ENCODE results near the gene S100Z.
"Not testable (repeated sequence)": the region's sequence is repeated elsewhere in the genome, so short reads cannot be mapped to it uniquely, and the experiment has no call there.

The S100Z gene

DNA sequence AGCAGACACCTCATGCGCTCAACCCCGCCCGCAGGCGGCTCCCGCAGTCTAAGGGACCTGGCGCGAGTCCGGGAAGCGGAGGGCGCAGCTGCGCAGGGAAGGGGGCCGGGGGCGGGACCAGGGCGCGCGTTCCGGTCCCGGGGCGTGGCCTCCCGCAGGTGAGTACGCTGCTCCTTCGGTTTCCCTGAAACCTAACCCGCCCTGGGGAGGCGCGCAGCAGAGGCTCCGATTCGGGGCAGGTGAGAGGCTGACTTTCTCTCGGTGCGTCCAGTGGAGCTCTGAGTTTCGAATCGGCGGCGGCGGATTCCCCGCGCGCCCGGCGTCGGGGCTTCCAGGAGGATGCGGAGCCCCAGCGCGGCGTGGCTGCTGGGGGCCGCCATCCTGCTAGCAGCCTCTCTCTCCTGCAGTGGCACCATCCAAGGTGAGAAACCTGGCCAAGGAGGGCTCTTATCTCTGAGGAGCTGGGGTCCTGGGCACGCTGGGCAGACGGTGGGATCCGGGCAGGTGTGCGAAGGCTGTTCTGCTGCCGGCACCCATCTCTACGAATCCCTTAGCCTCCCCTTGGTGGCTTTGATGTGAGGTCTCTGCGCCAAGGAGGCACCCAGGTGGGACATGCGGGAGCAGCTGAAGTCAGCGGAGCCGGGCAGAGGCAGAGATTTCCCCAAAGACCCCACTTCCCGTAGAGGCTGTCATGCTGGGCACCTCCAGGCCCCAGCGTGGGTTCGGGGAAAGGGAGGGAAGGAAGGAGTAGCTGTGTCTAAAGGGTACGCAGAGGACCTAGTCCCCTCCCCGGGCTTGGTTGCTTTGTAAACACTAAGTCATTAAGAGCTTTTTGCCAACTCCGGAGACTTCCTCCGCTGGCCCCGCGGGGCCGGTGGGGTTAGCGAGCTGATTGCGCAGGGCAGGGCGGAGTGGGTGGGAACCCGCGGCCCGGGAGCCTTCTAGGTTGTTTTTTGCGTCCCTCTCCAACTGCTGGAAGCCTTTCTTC lies 30.7 kb upstream of the S100Z start, which contains the start of gene F2RL1:
TSS of gene F2RL1 (plus strand) at position 187 of the 988 bp plus-strand sequence. CDS start at position 340, 153 bp downstream.
- ATAC-seq, result peak; percentile 49
- Mint-ChIP-seq H3K36me3 (no peaks in the 10 kb centered on the region), H3K4me1 (peaks cover 18% of the 10 kb centered on the region), H3K4me3 (peak within 1 kb of the TSS; percentile 76), H3K27ac (no peak within 1 kb of the TSS), H3K27me3 (peaks cover 56% of the 10 kb centered on the region), H3K9me3 (no peaks in the 10 kb centered on the region)

DNA sequence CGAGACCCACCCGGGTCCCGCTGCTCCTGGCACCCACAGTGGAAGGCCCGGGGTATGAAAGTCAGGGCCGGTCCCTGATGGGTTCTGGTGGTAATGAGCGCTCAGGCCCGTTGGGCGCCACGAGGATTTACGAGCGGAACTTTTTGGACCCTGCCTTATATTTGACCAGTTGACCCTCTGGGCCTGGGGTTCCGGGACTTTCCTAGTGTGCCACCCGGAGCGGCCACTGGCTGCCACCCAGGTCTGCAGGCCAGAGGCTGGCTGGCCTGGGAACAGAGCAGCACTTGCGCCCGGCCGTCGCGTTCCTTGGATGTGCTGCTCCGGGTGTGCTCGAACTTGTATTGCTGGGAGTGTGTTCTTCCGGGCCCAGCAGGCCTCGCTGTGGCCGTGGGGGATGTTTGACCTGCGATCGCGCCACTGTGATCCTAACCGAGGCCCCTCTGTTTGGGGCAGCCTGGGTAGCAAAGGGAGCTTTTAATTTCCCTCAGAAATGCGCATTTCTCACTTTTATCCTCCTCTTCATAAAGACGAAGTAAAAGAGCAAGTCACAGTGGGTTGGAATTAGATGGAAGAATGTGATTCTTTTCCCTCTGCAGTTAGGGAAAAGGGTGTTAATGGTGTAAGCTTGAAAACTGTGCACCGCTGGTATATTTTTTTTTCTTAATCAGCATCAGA lies 29.8 kb upstream of the S100Z start:
- Mint-ChIP-seq H3K4me1 (peaks cover 18% of the 10 kb centered on the region), H3K36me3 (no peaks in the 10 kb centered on the region), H3K27me3 (peaks cover 56% of the 10 kb centered on the region), H3K4me3 (peak overlapping the region; percentile 76), H3K9me3 (no peaks in the 10 kb centered on the region), H3K27ac (no peak overlapping the region)
- peak; percentile 24 for ATAC-seq

DNA sequence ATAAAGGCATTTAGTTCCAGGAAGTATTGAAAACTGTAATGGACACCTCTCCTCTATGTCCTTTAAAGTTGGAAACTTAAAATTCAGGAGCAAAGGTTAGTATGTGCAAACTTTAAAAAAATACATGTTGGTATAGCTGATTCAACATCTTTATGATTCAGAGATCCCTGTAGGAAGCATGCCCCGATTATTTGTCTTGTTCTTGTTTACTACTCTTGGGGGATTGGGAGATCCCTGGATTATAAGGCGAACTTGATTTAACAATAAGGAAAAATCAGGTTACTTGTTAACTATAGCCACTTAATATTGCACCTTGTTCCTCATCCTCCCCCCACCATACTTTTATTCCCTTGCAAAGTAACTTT lies 29.3 kb upstream of the S100Z start:
- H3K4me1 Mint-ChIP-seq, result peaks cover 18% of the 10 kb centered on the region
- no peaks in the 10 kb centered on the region for H3K9me3 Mint-ChIP-seq
- ATAC-seq, result no peak
- H3K4me3 Mint-ChIP-seq, result no peak overlapping the region
- H3K27ac Mint-ChIP-seq, result no peak overlapping the region
- H3K27me3 Mint-ChIP-seq, result peaks cover 55% of the 10 kb centered on the region
- no peaks in the 10 kb centered on the region for H3K36me3 Mint-ChIP-seq

DNA sequence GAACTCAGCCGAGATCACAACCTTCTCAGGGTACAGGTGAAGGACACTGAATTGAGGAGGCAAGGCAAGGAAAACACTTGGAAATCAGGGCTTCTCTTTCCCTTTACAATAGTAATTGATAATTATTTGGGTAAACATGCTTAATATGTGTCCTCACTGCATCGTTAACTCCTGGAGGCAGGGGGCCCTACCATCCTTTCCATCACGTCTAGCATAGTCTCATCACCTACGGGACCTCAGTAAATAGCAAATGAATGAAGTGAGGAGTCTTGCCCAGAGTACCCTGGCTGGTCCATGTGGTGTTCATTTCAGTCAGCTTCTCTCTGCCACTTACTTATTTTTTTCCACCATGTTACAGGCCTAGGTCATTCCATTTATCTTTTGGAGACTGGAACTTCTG lies 28.7 kb upstream of the S100Z start:
- no peak overlapping the region for H3K27ac Mint-ChIP-seq
- no peak for ATAC-seq
- peaks cover 48% of the 10 kb centered on the region for H3K27me3 Mint-ChIP-seq
- H3K9me3 Mint-ChIP-seq, result no peaks in the 10 kb centered on the region
- H3K36me3 Mint-ChIP-seq, result no peaks in the 10 kb centered on the region
- no peak overlapping the region for H3K4me3 Mint-ChIP-seq
- H3K4me1 Mint-ChIP-seq, result peaks cover 18% of the 10 kb centered on the region

DNA sequence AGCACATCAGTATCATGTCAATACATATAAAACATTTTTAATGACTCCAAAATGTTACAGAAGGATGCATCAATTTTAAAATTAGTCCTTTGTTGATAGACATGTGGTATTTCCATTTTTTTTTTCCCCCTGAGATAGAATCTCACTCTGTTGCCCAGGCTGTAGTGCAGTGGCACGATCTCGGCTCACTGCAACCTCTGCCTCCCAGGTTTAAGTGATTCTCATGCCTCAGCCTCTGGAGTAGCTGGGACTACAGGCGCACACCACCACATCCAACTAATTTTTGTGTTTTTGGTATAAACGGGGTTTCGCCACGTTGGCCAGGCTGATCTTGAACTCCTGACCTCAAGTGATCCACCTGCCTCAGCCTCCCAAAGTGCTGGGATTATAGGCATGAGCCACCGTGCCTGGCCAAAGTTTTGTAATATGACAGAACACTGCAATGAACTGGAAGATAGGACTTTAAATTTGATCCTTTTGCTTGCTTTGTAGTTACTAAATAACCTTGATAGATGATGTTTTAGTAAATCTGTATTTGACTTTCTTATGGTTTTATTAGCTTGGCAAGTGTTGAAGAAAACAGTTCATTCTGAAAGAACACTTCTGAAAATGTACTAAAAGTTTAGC lies 27.6 kb upstream of the S100Z start:
- H3K4me3 Mint-ChIP-seq, ATAC-seq, H3K9me3 Mint-ChIP-seq, H3K27ac Mint-ChIP-seq, H3K36me3 Mint-ChIP-seq: not testable (repeated sequence)
- Mint-ChIP-seq H3K27me3 (peaks cover 48% of the 10 kb centered on the region), H3K4me1 (peaks cover 18% of the 10 kb centered on the region)

DNA sequence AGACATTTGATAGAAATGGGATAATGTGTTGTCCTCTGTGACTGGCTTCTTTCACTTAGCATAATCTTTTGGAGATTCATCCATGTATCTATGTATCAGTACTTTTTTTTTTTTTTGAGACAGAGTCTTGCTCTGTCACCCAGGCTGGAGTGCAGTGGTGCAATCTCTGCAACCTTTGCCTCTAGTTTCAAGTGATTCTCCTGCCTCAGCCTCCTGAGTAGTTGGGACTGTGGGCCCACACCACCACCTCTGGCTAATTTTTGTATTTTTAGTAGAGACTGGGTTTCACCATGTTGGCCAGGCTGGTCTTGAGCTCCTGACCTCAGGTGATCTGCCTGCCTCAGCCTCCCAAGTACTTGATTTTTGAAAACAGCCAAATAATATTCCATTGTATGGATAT lies 23.4 kb upstream of the S100Z start:
- H3K4me1 Mint-ChIP-seq, H3K4me3 Mint-ChIP-seq, ATAC-seq, H3K27me3 Mint-ChIP-seq, H3K9me3 Mint-ChIP-seq, H3K27ac Mint-ChIP-seq, H3K36me3 Mint-ChIP-seq: not testable (repeated sequence)

DNA sequence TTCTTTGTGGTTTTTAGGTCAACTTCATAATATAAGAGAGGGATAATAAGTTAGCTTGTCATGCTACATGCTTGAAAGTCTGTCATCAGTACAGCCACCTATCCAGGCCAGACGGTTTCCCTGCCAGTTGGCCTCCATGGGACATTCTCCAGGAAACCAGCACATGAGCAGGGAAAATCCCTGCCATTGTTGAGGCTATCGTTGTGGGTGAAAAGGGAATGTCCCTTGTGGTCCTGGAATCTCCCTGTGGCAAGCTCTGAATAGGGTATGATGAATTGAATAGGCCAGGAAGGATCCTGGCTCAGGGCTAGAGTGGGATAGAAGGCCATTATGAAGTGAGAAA lies 18.7 kb upstream of the S100Z start:
- Mint-ChIP-seq H3K4me3 (no peak overlapping the region), H3K4me1 (no peaks in the 10 kb centered on the region), H3K36me3 (no peaks in the 10 kb centered on the region), H3K27me3 (no peaks in the 10 kb centered on the region), H3K9me3 (no peaks in the 10 kb centered on the region), H3K27ac (no peak overlapping the region)
- ATAC-seq, result no peak

DNA sequence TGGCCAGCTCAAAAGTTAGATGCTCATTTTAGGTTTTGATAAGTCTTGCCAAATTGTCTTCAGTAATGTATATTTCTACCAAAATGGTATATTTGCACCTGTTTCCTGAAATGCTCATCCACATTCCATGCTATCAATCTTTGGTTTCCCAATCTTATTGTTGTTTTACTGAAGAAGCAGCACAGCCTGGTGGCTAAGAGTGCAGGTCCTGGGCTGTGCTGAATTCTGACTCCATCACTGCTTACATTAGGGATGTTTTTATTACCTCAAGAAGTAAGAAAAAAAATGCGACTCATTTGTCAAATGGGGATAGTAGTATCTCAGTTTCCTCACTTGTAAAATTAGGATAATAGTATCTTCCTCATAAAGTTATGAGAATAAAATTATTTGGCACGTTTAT lies 13.6 kb upstream of the S100Z start:
- Mint-ChIP-seq H3K27me3 (no peaks in the 10 kb centered on the region), H3K36me3 (no peaks in the 10 kb centered on the region), H3K27ac (no peak overlapping the region), H3K4me3 (no peak overlapping the region), H3K4me1 (no peaks in the 10 kb centered on the region), H3K9me3 (no peaks in the 10 kb centered on the region)
- ATAC-seq, result no peak

DNA sequence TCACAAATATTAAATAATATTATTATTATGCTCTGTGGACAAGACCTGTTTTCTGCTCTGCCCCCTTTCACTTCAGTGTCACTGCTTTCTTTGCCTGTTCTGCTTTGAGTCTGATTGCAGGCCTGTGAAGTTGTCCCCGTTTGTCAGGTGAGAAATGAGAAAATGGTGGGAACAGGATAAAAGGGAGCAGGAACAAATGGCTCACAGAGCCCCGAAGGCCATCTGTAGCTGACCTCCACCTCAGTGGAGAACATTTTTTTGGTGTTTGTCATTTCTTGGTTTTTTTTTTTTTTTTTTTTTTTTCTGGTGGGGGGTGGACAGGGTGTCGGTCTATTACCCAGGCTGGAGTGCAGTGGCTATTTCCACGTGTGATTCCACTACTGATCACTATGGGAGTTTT lies 13.2 kb upstream of the S100Z start:
- Mint-ChIP-seq H3K36me3 (no peaks in the 10 kb centered on the region), H3K4me3 (no peak overlapping the region), H3K9me3 (no peaks in the 10 kb centered on the region), H3K27ac (no peak overlapping the region), H3K4me1 (no peaks in the 10 kb centered on the region), H3K27me3 (peaks cover under 1% of the 10 kb centered on the region)
- no peak for ATAC-seq

DNA sequence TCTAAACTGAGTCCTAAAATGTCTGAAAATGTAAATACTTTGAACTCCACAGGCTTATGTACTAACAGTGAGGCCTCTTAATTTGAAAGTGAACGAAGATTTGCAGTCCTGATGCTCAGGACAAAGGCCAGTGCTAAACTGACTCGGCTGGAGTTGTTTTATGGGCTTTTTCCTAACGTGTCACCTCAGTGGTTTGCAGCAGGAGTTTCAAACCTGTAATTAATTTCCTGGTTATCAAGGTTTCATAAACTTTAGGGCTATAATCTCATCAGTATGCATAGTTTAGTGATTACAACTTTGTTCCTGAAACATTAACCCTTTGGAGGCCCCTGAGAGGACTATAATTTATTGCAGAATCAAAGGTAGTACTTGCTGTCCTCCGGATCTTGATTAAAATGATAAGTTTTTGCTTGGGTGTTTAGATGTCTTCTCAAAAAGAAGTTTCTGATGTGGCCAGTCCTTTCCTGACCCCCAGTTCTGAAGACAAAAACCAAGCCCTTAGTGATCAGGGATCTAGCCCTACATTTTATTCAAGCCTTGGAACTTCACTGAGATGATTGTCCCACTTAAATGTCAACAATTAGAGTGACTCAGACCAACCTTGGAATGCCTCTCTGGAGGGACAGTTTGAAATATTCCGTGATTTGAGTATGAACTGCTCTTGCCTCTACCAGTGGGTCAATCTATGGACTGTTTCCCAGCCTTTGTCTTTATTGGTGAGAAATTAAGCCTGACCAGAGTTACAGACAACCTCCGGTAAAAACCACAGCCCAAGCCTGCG lies 11.1 kb upstream of the S100Z start:
- ATAC-seq, result no peak
- no peaks in the 10 kb centered on the region for H3K36me3 Mint-ChIP-seq
- no peak overlapping the region for H3K27ac Mint-ChIP-seq
- peaks cover 2% of the 10 kb centered on the region for H3K9me3 Mint-ChIP-seq
- H3K4me1 Mint-ChIP-seq, result no peaks in the 10 kb centered on the region
- no peak overlapping the region for H3K4me3 Mint-ChIP-seq
- H3K27me3 Mint-ChIP-seq, result peaks cover 17% of the 10 kb centered on the region

DNA sequence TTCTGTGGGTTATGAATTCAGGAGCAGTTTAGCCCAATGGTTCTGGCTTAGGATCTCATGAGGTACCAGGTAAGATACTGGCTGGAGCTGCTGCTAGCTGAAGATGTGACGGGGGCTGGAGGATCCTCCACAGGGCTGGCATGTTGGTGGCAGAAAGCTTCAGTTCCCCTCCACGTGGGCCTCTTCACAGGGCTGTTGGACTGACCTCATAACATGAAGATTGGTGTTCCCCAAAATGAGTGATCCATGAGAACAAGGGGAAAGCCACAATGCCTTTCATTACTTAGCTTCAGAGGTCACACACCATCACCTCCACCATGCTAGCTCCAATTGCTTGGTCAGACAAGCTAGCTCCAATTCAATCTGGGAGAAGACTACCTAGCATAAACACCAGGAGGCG lies 8.5 kb upstream of the S100Z start:
- Mint-ChIP-seq H3K36me3 (no peaks in the 10 kb centered on the region), H3K27me3 (peaks cover 17% of the 10 kb centered on the region), H3K9me3 (peaks cover 2% of the 10 kb centered on the region), H3K4me1 (no peaks in the 10 kb centered on the region), H3K27ac (no peak overlapping the region), H3K4me3 (no peak overlapping the region)
- no peak for ATAC-seq

DNA sequence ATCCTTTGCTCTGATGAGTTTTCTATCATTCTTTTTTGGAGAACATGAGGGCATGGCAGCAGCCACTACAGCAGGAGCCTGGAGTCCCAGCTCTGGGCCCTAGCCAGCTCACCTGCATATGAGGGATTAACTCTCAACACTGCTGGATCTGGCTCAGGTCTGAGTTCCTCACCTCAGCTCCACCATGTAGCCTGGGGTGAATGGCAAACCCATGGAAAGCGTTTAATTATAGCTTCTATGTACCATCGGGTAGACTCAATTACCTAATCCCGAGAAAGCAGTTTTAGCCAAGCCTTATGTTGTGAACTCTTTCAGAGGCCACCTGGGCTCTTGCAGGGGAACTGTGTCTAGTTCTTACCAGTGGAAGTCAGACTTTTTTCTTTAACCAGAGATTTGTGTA lies 3.9 kb upstream of the S100Z start:
- no peak for ATAC-seq
- no peaks in the 10 kb centered on the region for H3K36me3 Mint-ChIP-seq
- peaks cover 17% of the 10 kb centered on the region for H3K27me3 Mint-ChIP-seq
- no peak overlapping the region for H3K4me3 Mint-ChIP-seq
- peaks cover 2% of the 10 kb centered on the region for H3K9me3 Mint-ChIP-seq
- peaks cover 11% of the 10 kb centered on the region for H3K4me1 Mint-ChIP-seq
- H3K27ac Mint-ChIP-seq, result no peak overlapping the region

DNA sequence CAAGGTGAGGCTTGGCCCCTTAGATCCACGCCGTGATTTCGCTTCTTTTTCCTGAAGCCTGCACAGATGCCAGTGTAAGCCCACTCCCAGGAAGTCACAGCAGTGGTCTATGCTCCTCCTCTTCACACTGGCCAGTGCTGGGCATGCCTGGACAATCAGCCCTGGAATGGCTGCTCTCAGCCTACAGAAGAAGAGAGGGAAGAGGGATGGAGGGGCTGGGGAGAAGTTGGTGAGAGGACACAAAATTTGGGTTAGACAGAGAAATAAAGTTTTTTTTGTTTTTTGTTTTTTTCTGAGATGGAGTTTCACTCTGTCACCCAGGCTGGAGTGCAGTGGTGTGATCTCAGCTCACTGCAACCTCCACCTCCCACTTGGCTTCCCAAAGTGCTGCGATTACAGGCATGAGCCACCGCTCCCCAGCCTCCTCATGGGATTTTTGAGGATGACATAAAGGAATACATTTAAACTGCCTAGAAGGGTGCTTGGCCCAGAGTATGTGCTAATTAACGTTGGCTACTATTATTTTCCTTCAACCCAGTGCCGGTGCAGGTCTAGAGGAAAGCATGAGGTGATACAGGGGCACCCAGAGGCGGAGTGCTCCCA lies 830 bp downstream of the S100Z start:
- no peak for ATAC-seq
- H3K36me3 Mint-ChIP-seq, result peaks cover 3% of the 10 kb centered on the region
- H3K27ac Mint-ChIP-seq, result peak overlapping the region; percentile 45
- no peak overlapping the region for H3K4me3 Mint-ChIP-seq
- peaks cover 25% of the 10 kb centered on the region for H3K4me1 Mint-ChIP-seq
- H3K27me3 Mint-ChIP-seq, result no peaks in the 10 kb centered on the region
- peaks cover 6% of the 10 kb centered on the region for H3K9me3 Mint-ChIP-seq

DNA sequence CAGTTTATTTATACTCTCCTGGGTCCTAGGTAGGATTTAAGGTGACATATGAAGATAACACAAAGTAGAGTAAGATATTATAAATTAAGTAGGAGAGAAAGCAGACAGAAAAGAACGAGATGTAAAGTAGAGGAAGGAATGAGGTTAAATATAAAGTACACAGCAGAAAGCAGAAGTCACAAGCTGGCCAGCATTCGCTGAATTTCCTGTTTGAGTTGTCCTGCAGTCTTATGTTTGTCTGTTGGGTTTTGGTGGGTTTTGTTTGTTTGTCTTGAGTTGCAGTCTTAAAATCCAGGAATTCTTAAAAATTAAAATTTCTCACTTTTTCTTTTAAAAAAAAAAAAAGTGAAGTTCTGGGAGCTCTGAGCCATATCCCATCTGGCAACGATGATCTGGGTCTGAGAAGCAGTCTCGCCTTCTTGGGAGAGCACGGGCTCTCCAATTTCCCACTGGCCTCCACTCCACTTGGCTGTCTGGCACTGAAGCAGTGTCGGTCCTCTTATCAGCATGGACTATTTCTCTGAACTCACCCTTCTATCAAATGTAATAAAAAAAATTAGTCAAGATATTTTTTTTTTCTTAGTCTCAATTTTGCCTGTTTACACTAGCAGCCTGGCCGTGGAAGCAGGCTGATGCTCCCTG lies 2.0 kb downstream of the S100Z start:
- H3K4me1 Mint-ChIP-seq, result peaks cover 37% of the 10 kb centered on the region
- peaks cover 5% of the 10 kb centered on the region for H3K36me3 Mint-ChIP-seq
- H3K4me3 Mint-ChIP-seq, result no peak overlapping the region
- peak overlapping the region; percentile 45 for H3K27ac Mint-ChIP-seq
- H3K9me3 Mint-ChIP-seq, result peaks cover 7% of the 10 kb centered on the region
- ATAC-seq, result peak; percentile 25
- H3K27me3 Mint-ChIP-seq, result no peaks in the 10 kb centered on the region

Measured in stimulated activated memory B cell treated with anti-CD40 and anti-IgM and Interleukin-4, amounts not matched to agents 10 μg/mL and 1 μg/mL and 100 μg/mL, for 72 hours (primary cell).